Measurements from ENCODE around the gene DSTYK.

DNA sequence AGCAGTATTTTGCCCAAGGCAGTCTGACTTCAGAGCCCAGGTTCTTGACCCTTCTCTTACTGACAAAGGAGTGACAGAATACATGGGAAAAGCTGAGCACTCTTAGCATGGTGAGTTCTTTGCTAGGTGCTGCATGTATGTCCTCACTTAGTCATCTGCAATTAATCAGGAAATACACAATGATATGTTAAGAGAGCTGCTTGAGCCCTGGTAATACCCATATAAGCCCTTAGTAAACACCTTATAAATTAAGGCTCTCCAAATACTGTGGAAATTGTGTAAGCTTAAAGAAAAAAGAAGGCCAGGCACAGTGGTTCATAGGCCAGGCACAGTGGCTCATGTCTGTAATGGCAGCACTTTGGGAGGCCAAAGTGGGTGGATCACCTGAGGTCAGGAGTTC is 113.3 kb downstream of the DSTYK start:
- TF ChIP-seq, protein P1, sequence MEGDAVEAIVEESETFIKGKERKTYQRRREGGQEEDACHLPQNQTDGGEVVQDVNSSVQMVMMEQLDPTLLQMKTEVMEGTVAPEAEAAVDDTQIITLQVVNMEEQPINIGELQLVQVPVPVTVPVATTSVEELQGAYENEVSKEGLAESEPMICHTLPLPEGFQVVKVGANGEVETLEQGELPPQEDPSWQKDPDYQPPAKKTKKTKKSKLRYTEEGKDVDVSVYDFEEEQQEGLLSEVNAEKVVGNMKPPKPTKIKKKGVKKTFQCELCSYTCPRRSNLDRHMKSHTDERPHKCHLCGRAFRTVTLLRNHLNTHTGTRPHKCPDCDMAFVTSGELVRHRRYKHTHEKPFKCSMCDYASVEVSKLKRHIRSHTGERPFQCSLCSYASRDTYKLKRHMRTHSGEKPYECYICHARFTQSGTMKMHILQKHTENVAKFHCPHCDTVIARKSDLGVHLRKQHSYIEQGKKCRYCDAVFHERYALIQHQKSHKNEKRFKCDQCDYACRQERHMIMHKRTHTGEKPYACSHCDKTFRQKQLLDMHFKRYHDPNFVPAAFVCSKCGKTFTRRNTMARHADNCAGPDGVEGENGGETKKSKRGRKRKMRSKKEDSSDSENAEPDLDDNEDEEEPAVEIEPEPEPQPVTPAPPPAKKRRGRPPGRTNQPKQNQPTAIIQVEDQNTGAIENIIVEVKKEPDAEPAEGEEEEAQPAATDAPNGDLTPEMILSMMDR (conservative IDR thresholded peaks at IDR 0.05; ENCODE audit: low read depth in 2 of 2) = no peak
- TF ChIP-seq, protein P2, sequence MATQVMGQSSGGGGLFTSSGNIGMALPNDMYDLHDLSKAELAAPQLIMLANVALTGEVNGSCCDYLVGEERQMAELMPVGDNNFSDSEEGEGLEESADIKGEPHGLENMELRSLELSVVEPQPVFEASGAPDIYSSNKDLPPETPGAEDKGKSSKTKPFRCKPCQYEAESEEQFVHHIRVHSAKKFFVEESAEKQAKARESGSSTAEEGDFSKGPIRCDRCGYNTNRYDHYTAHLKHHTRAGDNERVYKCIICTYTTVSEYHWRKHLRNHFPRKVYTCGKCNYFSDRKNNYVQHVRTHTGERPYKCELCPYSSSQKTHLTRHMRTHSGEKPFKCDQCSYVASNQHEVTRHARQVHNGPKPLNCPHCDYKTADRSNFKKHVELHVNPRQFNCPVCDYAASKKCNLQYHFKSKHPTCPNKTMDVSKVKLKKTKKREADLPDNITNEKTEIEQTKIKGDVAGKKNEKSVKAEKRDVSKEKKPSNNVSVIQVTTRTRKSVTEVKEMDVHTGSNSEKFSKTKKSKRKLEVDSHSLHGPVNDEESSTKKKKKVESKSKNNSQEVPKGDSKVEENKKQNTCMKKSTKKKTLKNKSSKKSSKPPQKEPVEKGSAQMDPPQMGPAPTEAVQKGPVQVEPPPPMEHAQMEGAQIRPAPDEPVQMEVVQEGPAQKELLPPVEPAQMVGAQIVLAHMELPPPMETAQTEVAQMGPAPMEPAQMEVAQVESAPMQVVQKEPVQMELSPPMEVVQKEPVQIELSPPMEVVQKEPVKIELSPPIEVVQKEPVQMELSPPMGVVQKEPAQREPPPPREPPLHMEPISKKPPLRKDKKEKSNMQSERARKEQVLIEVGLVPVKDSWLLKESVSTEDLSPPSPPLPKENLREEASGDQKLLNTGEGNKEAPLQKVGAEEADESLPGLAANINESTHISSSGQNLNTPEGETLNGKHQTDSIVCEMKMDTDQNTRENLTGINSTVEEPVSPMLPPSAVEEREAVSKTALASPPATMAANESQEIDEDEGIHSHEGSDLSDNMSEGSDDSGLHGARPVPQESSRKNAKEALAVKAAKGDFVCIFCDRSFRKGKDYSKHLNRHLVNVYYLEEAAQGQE (IDR thresholded peaks at IDR 0.05; ENCODE audit: unreplicated experiment) = no peak

Data from GM23338 (cell line).